Lower lobe of right lung (tissue), 2 donors: Measurements from ENCODE around the gene CCM2L. TPM values are rescaled to one million over a fixed set of nuclear protein-coding genes. Genes with fewer than 3 reads are reported as not detected.

Source experiments
- ATAC-seq, 2 donors: fragments of 200-7000 bp; cut with Tn5 transposase; one replicate each; pipeline ENCODE4 v1.9.1; 2020 to 2022; ENCODE audit warnings: mild to moderate bottlenecking in 2 of 2, moderate library complexity in 2 of 2
- DNase-seq: peaks from one replicate; pipeline ENCODE4 v3.0.0-alpha.2; 2020
- H3K27ac ChIP-seq: fragments of 200-600 bp; one replicate; pipeline ENCODE4 v1.8.0; 2022
- H3K27me3 ChIP-seq: fragments of 200-600 bp; one replicate; pipeline ENCODE4 v1.8.0; 2022; ENCODE audit warnings: low read depth
- H3K36me3 ChIP-seq: fragments of 200-600 bp; one replicate; pipeline ENCODE4 v1.8.0; 2022; ENCODE audit warnings: mild to moderate bottlenecking
- H3K4me1 ChIP-seq: fragments of 200-600 bp; one replicate; pipeline ENCODE4 v1.8.0; 2022
- H3K4me3 ChIP-seq: fragments of 200-600 bp; one replicate; pipeline ENCODE4 v1.8.0; 2022; ENCODE audit warnings: mild to moderate bottlenecking
- H3K9me3 ChIP-seq: fragments of 200-600 bp; one replicate; pipeline ENCODE4 v1.8.0; 2022
- CTCF ChIP-seq: fragments of 200-600 bp; IDR thresholded peaks from one replicate; pipeline ENCODE4 v1.8.0; 2022; ENCODE audit warnings: antibody characterized with exemption, mild to moderate bottlenecking
- intact Hi-C: fragments of 100-400 bp; cut with DNase I; formaldehyde crosslinking; loops from one replicate; pipeline ENCODE4 v1.11.0; 2022
- total RNA-seq: library from RNA; stranded (reverse); fragmentation: NEBNext Ultra II Directional; extraction: Animal tissue kit (Norgen Biotek cat#: 25700); gene quantifications from one replicate; pipeline ENCODE4 v1.2.1, GENCODE V29; 2021
- donor health status: DM: no; HTN: yes; CAD: no; lungs with severe emphysema.

Gene CCM2L
- total RNA-seq, 1 donor from 2014 or later = 18.8 TPM

GRCh38 chr20:31968291-31969126, 41.7 kb upstream of the CCM2L start:
- DNase-seq (peak; percentile 79), ATAC-seq (peak; percentile 88 to 93)
- Histone ChIP-seq H3K27me3 (peaks cover 43% of the 10 kb centered on the region), H3K9me3 (no peaks in the 10 kb centered on the region), H3K36me3 (no peaks in the 10 kb centered on the region), H3K4me1 (no peaks in the 10 kb centered on the region), H3K4me3 (peak overlapping the region; percentile 36), H3K27ac (no peak overlapping the region)
- TF ChIP-seq CTCF = no peak
- intact Hi-C loops = no loop called here

GRCh38 chr20:31969991-31970390, 40.2 kb upstream of the CCM2L start:
- intact Hi-C loops = no loop called here
- H3K36me3 ChIP-seq = no peaks in the 10 kb centered on the region
- ATAC-seq (no peak), DNase-seq (no peak)
- H3K9me3 ChIP-seq = no peaks in the 10 kb centered on the region
- TF ChIP-seq CTCF = no peak
- H3K27me3 ChIP-seq = peaks cover 47% of the 10 kb centered on the region
- H3K4me1 ChIP-seq = no peaks in the 10 kb centered on the region
- no peak overlapping the region for H3K27ac ChIP-seq
- no peak overlapping the region for H3K4me3 ChIP-seq

GRCh38 chr20:31972471-31973021, 37.7 kb upstream of the CCM2L start:
- intact Hi-C loops = no loop called here
- no peak for ATAC-seq
- Histone ChIP-seq H3K27me3 (peaks cover 26% of the 10 kb centered on the region), H3K9me3 (no peaks in the 10 kb centered on the region), H3K27ac (no peak overlapping the region), H3K36me3 (no peaks in the 10 kb centered on the region), H3K4me3 (no peak overlapping the region), H3K4me1 (no peaks in the 10 kb centered on the region)
- no peak for DNase-seq
- TF ChIP-seq CTCF = no peak

GRCh38 chr20:31974296-31974695, 35.9 kb upstream of the CCM2L start:
- intact Hi-C loops = no loop called here
- Histone ChIP-seq H3K4me3 (no peak overlapping the region), H3K36me3 (no peaks in the 10 kb centered on the region), H3K27me3 (peaks cover 10% of the 10 kb centered on the region), H3K4me1 (no peaks in the 10 kb centered on the region), H3K9me3 (no peaks in the 10 kb centered on the region), H3K27ac (no peak overlapping the region)
- no peak for DNase-seq
- no peak for TF ChIP-seq CTCF
- no peak for ATAC-seq

GRCh38 chr20:31974951-31975487, 35.2 kb upstream of the CCM2L start:
- Histone ChIP-seq H3K4me3 (no peak overlapping the region), H3K4me1 (no peaks in the 10 kb centered on the region), H3K27me3 (peaks cover 9% of the 10 kb centered on the region), H3K27ac (no peak overlapping the region), H3K9me3 (no peaks in the 10 kb centered on the region), H3K36me3 (no peaks in the 10 kb centered on the region)
- TF ChIP-seq CTCF = no peak
- ATAC-seq (no peak), DNase-seq (no peak)
- intact Hi-C loops = no loop called here
